ENCODE results near the gene CRK.

CRK gene

DNA sequence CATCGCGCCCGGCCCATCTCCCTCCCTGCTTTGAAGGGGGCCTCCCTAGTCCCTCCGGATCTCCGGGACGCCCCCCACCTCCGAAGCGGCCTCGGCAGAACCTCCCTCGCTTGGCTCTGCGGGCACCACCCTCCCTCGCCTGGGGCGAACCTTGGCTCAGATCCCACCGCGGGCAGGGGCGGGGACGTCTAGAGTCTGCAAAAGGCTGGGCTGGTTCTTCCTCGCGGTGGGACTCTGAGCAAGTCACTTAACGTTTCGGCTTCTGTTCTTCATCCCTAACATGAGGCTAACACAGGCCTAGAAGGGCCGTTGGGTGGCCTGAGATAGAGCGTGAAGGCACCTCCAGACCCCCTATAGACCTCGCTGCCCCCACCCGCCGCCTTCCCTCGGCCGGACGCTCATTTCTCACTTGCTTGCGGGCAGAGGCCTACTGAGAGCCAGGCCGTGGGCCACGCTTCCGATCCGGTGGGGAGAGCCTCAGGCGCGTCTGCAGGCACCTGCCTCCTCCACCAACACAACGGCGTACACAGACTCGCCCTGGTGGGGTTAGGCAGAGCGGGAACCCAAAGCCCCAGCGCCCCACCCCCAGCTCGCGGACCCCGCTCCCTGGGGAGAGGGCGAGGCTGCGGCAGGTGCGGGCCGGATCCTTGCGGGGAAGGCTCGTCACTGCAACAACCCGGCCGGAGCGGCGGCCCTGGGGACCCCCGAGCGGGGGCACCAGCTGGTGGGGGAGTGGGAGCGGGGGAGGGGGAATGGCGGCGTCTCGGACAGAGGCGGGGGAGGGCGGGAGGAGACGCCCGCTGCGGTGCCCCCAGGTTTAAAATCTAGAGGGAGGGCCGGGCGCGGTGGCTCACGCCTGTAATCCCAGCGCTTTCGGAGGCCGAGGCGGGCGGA is 31.0 kb upstream of the CRK start:
- peak; percentile 40 for DNase-seq (ENCODE audit: low read depth)

DNA sequence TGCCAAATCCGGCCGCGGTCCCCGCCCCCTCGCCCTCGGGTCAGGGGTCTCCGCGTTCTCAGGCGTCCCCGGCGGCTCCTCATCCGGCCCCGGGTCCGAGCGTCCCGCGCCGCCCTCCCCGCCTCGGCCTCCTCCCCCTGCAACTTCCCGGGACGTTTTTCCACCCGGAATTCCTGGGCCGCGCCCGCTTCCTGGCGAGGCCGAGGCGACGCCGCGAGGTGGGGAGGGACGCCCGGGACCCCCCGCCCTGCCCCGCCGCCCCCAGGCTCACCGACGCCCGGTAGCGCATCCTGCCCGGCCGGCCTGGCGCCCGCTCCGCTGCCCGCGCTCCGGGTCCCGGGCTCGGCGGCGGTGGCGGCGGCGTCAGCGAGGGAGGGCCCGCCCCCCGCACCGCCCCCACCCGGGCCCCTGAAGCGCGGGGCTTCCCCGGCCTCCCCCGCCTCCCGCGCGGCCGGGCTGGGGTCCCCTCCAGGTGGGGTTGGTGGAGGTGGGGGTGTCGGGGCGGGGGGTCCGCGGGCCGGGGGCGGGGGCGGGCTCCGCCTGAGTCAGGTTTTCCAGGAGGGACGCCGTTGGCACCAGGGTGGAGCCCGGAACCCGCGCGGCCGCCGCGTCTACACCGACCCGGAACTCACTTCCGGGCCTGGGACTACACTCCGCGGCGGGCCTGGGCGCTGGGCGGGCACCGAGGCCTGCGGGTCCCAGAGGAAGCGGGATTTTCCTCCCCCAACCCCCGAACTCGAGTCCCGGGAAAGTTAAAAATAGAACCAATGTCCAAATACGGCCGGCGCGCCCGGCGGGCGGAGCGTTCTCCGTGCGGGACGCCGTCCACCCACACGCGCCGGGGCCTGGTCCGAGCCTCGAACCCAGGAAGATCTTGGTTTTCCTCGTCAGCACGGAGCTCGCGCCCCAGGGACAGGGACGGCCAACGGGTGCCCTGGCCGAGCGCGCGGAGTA is 29.7 kb upstream of the CRK start:
- DNase-seq (ENCODE audit: low read depth): peak; percentile 43

DNA sequence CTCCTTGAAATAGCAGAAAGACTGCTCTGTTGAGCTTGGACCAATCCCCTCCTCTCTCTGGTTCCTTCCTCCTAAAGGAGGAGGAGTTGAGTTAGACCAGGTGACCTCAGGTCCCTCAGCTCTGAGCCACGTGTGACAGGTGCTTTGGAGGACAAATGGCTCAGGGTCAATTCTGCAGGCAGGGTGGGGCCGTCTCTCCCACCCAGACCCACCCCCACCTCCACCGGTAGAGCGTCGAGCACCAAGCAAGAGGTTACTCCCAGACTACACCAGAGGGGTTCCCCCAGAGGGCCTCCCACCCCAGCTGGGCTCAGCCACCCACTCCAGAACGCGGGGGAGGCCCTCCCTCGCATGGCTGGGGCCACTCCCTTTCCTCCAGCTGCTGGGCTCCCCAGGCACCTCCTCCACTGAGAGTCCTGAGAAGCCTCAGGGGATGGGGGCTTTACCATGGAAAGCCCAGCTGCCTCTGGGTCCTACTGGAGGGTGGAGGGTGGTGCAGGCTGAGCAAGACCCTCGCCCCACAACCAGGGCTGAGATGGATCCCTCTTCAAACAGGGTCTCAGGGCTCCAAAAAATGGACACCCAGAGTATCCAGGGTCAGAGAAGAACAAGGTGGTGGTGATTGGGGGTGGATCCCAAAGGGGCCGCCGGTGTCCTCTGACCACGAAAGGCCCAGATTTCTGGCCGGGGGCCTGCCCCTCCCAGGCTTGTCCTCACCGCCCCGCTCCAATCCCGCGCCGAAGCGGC is 28.8 kb upstream of the CRK start:
- no peak for DNase-seq (ENCODE audit: low read depth)

DNA sequence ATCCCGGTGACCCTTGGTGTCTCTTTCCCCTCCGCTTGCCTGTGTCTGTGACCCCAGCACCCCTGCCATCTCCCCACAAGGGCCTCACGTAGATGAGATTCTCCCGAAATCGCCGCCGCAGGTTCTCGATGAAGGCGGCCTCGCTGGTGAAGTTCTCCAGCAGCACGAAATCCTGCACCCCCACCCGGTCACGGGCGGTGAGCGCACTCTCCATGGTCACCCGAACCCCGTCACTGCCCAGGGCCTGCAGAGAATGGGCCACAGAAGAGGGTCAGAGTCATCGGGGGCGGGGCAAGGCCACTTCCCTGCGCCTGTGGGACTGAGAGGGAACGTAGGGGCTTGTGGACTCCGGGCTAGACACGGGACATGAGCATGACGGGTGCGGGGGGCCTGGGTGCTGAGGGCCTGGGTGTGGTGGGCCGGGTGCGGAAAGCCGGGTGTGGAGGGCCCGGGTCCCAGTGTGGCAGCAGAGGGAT is 28.1 kb upstream of the CRK start:
- no peak for DNase-seq (ENCODE audit: low read depth)

DNA sequence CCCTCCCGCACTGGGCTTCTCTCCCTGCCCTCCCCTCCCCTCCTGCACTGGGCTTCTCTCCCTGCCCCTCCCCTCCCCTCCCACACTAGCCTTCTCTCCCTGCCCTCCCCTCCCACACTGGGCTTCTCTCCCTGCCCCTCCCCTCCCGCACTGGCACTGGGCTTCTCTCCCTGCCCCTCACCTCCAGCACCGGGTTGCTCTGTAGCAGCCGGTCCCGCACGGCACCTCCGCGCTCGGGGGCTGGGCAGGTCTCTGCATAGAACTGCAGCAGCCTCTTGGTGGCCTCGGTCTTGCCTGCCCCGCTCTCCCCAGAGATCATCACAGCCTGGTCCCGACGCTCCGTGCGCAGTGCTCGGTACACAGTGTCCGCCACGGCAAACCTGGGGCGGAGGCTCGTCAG is 26.6 kb upstream of the CRK start:
- DNase-seq (ENCODE audit: low read depth): no peak

DNA sequence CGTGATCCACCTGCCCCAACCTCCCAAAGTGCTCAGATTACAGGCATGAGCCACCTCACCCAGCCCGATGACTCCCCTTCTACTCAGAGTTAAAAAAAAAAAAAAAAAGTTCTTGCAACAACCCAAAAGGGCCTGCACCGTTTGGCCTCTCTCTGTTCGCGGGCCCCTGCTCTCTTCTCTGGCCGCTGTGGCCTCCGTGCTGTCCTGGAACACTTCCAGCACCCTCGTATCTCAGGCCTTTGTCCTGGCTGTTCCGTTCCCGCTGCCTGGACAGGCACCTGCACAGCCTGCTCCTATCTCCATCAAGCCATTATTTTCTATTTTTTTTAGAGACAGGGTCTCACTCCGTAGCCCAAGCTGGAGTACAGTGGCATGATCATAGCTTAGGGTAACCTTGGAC is 25.7 kb upstream of the CRK start:
- DNase-seq (ENCODE audit: low read depth): no peak

DNA sequence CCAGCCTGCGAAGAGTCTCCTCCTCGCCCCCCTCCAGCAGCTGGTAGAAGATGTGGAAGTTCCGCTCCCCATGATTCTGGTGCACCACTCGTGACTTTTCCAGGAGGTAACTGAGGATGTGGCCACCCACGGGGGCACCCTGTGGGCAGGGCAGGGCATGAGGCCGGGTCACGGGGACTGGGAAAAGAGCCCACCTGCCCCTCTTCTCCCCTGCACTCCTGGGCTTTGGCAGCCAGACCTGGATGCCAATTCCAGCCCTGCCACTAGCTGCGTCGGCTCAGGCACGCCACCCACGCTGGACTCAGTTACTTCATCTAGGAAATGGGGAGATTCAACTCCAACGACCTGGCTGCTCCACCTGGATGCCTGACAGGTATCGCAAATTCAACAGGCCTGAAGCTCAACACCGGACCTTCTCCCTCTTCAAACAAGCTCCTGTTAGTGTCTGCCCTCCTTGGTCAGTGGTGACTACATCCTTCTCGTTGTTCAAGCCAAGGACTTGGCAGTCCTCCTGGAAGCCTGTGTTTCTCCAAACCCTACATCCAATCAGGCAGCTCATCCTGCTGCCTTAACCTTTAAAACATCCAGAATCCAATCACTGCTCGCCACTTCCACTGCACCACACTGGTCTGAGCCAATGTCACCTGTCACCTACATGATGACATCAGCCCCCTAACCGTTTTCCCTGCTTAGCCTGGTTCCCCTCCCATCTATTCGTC is 24.9 kb upstream of the CRK start:
- DNase-seq (ENCODE audit: low read depth): peak; percentile 67

DNA sequence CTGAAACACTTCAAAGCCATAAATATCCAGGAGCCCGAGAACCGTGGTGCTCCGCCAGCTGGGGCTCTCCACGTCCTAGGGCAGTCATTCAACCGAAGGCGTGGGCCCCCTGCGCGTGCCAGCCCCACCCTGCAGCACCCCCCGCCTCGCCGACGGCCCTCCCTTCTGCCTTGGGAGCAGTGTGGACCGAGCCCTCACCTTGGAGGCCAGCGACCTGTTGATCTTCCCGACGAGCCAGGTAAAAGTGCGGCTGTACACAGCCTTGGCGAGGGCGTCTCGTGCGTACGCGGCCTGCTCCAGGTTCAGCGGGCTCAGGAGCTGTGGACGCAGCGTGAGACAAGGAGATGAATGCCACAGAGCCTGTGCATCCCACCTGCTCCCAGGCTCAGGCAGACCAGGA is 22.4 kb upstream of the CRK start:
- no peak for DNase-seq (ENCODE audit: low read depth)

DNA sequence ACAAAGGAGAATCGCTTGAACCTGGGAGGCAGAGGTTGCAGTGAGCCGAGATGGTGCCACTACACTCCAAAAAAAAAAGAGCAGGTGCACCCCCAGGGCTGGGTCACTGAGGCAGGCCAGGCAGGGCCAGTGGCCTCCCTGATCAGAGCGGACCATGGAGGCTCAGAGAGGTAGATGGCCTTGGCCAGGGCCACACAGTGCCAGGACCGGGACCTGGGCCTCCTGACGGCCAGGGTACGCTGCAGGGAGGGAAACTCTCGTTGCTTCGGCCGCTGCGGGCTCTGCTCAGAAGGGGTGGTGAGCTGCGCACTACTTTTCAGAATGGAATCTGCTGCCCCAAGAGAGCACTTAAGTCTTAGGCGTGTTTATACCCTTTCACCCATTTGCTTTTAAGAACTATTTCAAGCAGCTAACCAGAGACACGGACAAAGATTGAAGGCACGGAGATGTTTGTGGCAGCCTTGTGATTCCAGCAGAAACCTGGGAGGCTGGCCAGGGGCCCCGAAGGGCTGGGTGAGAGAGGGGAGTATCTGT is 19.4 kb upstream of the CRK start:
- DNase-seq (ENCODE audit: low read depth): no peak

DNA sequence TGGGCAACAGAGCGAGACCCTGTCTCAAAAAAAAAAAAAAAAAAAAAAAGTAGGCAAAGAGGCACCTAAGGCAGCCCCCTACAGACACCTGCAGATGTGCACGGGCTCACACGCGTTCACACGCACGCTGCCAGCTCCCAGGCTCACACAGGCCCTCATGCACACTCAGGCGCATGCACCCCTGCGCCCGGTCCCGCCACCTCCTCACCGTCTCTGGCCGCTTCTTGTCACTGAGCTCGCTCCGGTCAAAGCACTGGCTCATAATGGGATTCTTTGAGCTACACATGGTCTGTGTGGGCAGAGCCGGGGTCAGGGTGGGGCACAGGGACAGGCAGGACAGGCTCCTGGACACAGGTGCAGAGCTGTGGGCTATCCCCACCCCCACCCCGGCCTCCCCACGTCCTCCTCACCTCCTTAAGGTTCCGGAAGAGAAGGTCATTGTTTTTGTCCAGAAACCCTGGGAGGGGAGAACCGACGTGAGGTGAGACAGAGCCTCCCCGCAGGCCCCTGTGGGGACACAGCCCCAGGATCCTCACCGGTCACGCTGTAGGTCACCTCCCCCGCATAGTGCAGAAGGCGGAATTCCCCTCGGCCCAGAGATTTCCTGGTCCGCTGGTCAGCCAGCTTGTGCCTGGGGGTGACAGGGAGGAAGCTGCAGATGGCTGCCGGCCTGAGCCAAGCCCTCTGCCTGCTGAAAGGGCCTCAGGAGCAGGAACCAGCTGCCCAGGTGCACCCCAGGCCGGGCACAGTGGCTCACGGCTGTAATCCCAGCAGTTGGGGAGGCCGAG is 18.6 kb upstream of the CRK start:
- DNase-seq (ENCODE audit: low read depth): no peak

DNA sequence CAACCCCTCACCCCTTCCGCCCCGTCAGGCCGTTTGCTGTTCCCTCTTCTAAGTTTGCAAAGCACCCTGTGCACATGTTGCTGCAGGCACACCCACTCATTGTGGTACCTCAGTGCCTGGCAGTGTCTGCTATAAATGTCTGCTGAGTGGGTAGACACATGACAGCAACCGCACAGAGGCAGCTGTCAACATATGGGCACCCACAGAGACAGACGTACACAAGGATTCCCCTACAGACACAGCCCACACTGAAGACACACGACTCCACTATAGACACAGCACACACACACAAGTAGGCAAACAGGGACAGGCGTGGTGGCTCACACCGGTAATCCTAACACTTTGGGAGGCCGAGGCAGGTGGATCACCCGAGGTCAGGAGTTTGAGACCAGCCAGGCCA is 17.8 kb upstream of the CRK start:
- no peak for DNase-seq (ENCODE audit: low read depth)

DNA sequence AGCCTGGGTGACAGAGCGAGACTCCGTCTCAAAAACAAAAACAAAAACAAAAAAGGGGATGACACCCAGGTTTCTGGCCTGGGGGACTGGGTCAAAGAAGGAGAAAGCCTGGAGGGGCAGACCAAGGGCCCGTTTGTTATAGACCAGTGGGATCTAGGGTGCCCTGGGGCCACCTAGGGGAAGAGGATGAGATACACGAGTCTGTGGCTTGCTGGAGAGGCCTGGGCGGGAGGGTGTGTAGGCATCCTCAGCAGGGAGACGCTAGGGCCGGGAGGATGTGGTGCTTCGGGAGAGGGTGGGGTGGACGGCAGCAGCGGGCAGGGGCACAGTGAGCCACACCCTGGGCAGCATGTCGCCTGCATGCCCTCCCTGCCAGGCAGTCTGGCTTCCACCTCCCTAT is 17.1 kb upstream of the CRK start:
- no peak for DNase-seq (ENCODE audit: low read depth)

DNA sequence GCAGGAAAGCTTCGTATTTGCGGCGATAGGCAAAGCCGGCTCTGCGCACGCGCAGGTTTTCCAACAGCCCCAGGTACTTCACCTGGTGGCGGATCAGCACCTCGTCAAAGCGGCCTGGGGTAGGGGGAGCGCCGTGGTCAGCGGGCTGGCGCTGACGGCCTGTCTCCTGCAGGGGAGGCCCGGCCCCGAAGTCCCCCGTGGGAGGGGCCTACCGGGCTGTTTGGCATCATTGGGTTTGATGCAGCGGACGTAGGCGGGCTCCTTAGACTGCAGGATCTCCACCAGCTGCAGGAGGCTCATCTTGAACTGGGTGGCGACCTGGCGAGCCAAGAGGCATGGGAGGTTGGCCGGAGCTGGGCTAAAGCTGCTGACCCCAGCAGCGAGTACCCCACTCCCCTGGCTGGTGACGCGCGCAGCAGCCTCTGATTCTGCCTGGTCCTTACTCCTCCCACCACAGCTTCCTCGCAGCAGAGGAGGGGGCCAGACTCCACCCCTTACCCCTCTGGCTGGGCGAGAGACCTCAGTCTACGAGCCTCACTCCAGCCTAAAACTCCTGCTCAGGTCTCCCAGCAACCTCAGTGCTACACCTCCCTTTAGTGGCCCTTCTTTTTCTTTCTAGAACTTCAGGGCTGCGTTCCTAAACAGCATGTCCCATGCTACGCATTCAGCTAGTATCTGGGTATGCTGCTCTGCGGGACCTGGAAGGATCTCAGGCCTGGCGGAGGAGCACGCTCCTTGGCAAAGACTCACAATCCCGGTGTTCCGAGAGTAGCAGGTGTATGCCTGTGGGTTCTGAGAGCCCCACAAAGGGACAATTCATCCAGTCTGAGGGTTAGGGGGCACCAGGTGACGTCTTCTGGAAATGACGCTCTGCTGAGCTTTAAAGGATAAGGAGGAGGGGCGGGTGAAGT is 16.1 kb upstream of the CRK start:
- DNase-seq (ENCODE audit: low read depth): no peak

DNA sequence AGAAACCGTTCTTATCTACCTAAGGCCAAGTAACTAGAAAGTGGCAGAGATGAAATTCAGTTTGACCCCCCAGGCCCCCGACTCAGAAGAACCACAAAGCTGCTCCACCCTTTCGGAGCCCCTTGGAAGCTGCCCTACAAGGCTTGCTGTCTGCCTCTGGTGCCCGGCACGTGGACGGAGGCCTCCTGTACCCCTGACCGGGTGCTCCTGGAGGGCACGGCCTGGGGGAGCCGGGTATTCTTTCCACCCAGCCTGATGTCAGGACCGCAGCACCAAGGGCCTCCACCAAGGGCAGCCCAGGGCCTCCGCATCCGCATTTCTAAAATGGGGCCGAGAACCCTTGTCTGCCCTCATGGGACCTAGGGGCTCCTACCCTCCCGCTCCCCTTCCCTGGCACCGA is 15.5 kb upstream of the CRK start:
- DNase-seq (ENCODE audit: low read depth): no peak

DNA sequence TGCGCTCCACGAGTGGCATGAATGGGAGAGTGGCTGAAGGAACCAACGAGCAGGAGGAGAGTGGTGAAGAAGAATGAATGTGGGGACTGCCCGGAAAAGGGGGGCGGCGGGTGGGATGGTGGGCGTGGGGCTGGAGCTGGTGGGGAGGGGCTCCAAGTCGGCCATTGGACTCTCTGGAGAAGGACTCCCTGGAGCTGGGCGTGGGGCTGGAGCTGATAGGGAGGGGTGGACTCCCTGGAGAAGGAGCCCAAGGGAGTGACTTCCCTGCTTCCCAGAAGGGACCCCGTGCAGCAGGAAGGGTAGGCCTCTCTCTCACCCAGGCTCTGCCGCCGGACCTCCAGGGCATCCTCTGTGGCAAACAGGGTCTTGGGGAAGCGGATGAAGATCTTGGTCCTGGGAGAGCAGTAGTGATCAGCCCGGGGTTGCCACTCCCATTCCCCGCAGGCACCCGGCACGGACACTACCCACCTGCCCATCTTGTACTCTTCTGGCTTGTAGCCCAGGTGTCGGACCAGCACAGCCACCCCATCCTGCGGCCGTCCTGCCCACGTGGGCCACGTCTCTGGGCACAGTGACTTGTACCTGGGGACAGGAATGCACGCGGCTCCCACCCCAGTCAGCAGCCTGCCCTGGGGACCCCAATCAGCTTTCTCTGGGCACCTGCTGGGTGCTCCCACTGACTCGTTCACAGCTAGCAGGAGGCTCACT is 14.9 kb upstream of the CRK start:
- no peak for DNase-seq (ENCODE audit: low read depth)

DNA sequence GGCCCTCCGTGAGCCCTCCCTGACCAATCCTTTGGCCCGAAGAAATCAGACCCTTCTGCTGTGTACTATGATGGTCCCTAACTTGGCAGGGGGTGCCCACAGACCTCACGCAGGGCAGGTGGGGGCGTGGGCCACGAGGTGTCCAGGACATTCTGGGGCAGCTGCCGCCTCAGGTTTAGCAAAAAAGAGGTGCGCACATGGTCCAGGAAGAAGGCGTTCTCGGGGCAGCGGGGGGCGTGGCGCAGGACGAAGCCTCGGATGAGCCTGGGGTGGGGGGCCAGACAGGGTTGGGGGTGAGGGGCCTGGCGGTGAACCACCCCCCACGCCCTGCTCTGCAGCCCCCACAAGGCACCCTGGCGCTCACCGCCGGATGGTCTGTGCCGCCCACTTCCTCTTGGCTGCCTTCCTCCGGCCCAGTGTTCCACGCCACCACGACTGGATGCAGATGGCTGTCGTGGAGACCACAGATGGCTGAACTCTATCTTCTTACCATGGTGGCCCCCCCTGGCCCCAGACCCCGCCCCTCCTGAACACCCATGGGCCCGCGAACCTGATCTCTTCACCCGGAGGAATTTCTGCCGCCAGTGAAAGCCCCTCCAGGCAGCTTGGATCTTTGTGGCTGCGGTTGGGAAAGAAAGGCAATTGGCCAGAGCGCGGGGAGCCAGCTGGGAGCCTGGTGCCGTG is 14.2 kb upstream of the CRK start:
- no peak for DNase-seq (ENCODE audit: low read depth)

DNA sequence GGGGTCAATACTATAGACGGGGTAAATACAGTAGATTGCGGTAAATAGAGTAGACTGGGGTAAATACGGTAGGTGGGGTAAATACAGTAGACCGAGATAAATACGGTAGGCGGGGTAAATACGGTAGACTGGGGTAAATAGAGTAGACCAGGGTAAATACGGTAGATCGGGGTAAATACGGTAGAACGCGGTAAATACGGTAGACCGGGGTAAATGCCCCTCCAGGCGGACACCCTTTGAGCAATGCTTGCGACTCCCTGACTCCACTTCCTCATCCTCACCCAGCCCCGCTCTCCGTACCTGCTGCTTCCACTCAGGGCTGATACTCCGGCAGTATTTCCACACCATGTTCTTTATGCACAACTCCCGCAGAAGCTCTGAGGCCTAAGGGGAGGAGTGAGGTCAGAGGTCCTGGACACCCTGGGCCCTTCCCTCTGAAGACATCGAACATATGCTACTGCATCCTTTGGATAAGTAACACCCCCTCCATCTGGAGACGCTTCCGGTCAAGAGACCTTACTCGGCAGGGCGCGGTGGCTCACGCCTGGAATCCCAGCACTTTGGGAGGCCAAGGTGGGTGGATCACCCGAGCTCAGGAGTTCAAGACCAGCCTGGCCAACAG is 13.3 kb upstream of the CRK start:
- DNase-seq (ENCODE audit: low read depth): no peak

All from stromal cell of bone marrow (primary cell).